Esophagus squamous epithelium (tissue), 5 donors: ENCODE results near the gene LRRIQ4. TPM values are rescaled to one million over a fixed set of nuclear protein-coding genes. Genes with fewer than 3 reads are reported as not detected.

Experiments used
- DNase-seq: peaks from one replicate; lab custom pipeline; 2025; lab: John Stamatoyannopoulos, UW
- H3K27ac ChIP-seq, 4 donors: fragments of 200-600 bp; sonication (generic); one replicate each; pipeline ENCODE4 v1.5.1; 2016 to 2019; ENCODE audit warnings: mild to moderate bottlenecking in 1 of 4
- H3K27me3 ChIP-seq, 4 donors: fragments of 200-600 bp; sonication (generic); 1 replicate in 3 of 4; 2 replicates in 1 of 4; pipeline versions ENCODE4 v1.5.1 to v1.6.0; 2017 to 2021; ENCODE audit warnings: antibody characterized with exemption in 1 of 4
- H3K36me3 ChIP-seq, 3 donors: fragments of 200-600 bp; sonication (generic); one replicate each; pipeline ENCODE4 v1.5.1; 2016 to 2019
- H3K4me1 ChIP-seq, 3 donors: fragments of 200-600 bp; sonication (generic); one replicate each; pipeline ENCODE4 v1.5.1; 2017 to 2019
- H3K4me3 ChIP-seq, 4 donors: fragments of 200-600 bp; sonication (generic); 1 replicate in 3 of 4; 2 replicates in 1 of 4; pipeline ENCODE4 v1.5.1; 2016 to 2019; ENCODE audit warnings: mild to moderate bottlenecking in 2 of 4, moderate library complexity in 1 of 4
- H3K9me3 ChIP-seq, 3 donors: fragments of 200-600 bp; sonication (generic); one replicate each; pipeline ENCODE4 v1.5.1; 2016 to 2019
- POLR2A ChIP-seq, 4 donors: fragments of 450-650 bp; IDR thresholded peaks; one replicate each; pipeline ENCODE4 v1.6.1; 2017; ENCODE audit warnings: antibody characterized with exemption in 4 of 4, mild to moderate bottlenecking in 4 of 4, moderate library complexity in 3 of 4
- WGBS, 2 donors: methylation state at CpG; one replicate each; pipeline ENCODE4 v1.1.5; 2018; 5-methylcytosine and 5-hydroxymethylcytosine counted together
- intact Hi-C: fragments of 100-400 bp; cut with DNase I; formaldehyde crosslinking; loops from one replicate; pipeline ENCODE4 v1.15.0; 2022
- total RNA-seq, 4 donors: library from RNA; depleted of rRNA; stranded (reverse); fragments of >200 nt; gene quantifications; one replicate each; pipeline ENCODE4 v1.1.0, GENCODE V29; 2016
- TF ChIP-seq, protein P1 (sequence below), 6 experiments: fragments of 450-650 bp in 4 of 6; fragments of 200-600 bp in 2 of 6; sonication (generic) in 2 of 6; IDR thresholded peaks; one replicate each; pipeline ENCODE4 v1.5.1; 2016 to 2019; ENCODE audit warnings: antibody characterized with exemption in 6 of 6, mild to moderate bottlenecking in 4 of 6, moderate library complexity in 4 of 6
- donor health status: DM: yes; HTN: yes; CAD: no.

Gene LRRIQ4
- total RNA-seq, 4 donors from 2014 or later: not detected

DNA sequence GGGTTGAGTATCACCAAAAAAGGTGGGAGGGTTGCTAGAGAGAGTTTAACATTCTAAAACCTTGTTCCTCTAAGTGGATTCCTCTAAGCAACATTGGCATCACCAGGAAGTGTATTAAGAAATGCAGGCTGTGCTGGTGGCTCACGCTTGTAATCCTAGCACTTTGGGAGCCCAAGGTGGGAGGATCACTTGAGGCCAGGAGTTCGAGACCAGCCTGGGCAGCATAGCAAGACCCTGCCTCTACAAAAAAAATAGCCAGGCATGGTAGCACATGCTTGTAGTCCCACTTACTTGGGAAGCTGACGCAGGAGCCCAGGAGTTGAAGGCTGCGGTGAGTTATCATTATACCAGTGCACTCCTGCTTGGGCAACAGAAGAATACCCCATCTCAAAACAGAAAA, 34.8 kb upstream of the LRRIQ4 start:
- H3K4me1 ChIP-seq: peaks cover 10 to 28% (median 21%) of the 10 kb centered on the region in 3 donors
- TF ChIP-seq, protein P1, sequence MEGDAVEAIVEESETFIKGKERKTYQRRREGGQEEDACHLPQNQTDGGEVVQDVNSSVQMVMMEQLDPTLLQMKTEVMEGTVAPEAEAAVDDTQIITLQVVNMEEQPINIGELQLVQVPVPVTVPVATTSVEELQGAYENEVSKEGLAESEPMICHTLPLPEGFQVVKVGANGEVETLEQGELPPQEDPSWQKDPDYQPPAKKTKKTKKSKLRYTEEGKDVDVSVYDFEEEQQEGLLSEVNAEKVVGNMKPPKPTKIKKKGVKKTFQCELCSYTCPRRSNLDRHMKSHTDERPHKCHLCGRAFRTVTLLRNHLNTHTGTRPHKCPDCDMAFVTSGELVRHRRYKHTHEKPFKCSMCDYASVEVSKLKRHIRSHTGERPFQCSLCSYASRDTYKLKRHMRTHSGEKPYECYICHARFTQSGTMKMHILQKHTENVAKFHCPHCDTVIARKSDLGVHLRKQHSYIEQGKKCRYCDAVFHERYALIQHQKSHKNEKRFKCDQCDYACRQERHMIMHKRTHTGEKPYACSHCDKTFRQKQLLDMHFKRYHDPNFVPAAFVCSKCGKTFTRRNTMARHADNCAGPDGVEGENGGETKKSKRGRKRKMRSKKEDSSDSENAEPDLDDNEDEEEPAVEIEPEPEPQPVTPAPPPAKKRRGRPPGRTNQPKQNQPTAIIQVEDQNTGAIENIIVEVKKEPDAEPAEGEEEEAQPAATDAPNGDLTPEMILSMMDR (IDR thresholded peaks at IDR 0.05): no peak
- TF ChIP-seq POLR2A (IDR thresholded peaks at IDR 0.05): no peak
- intact Hi-C loops: no loop called here
- H3K4me3 ChIP-seq: no peak overlapping the region
- no peak overlapping the region for H3K27ac ChIP-seq
- no peaks in the 10 kb centered on the region for H3K27me3 ChIP-seq
- no peaks in the 10 kb centered on the region for H3K9me3 ChIP-seq
- H3K36me3 ChIP-seq: peaks cover 0 to 88% (median 0%) of the 10 kb centered on the region in 3 donors
- no peak for DNase-seq
- WGBS, 2 donors: 74 to 76% methylated on average over 4 of the region's 4 CpGs

DNA sequence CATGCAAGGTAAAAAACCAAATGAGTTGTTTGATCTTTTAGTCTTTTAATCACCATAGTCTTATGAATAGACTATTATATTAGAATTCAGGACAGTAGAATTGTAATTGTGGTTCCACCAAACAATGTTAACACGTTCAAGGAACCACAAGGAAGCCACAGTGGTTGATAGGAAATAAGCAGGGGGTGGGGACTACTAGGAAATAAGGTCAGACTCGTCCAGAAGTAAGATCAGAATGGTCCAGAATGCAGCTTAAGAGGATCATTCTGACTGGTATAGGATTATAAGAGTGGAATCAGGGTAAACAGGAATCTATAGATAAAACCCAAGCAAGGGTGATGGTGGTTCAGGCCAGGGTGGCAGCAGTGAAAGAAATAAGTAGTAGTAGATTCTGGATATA, 31.9 kb upstream of the LRRIQ4 start:
- no peak for DNase-seq
- WGBS, 2 donors: 53 to 54% methylated on average over 2 of the region's 2 CpGs
- intact Hi-C loops: no loop called here
- H3K9me3 ChIP-seq: no peaks in the 10 kb centered on the region
- TF ChIP-seq POLR2A (IDR thresholded peaks at IDR 0.05): no peak
- TF ChIP-seq, protein P1 (IDR thresholded peaks at IDR 0.05): no peak
- peaks cover 0 to 100% (median 5%) of the 10 kb centered on the region in 3 donors for H3K36me3 ChIP-seq
- H3K4me3 ChIP-seq: no peak overlapping the region
- no peak overlapping the region for H3K27ac ChIP-seq
- no peaks in the 10 kb centered on the region for H3K27me3 ChIP-seq
- peaks cover 0 to 7% (median 3%) of the 10 kb centered on the region in 3 donors for H3K4me1 ChIP-seq

DNA sequence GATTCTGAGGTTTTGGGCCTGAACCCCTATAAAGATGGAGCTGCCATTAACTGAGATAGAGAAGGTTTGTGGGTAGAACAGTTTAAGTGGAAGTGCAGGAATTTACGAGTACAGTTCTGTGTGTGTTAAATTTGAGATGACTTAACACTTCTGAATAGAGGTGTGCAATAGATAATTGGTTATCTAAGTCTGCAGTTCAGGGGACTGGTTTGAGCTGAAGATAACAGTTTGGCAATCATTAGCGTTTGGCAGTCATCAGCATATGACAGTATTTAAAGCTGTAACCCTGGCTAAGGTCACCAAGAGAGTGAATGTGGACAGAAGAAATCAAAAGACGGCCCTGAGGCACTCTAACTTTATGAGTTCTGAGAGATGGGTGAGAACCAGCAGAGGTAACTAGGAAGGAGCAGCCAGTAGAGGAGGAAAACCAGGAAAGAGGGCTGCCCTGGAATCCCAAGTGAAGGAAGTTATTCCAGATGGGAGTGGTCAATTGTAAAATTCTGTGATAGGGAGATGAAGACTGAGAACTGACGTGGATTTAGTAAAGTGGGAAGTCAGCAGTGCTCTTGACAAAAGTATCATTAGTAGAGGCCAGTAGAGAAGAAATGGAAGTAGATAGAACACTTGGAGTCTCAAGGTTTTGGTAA, 31.3 kb upstream of the LRRIQ4 start:
- Histone ChIP-seq H3K27ac (no peak overlapping the region), H3K4me1 (peaks cover 0 to 1% (median 0%) of the 10 kb centered on the region in 3 donors), H3K36me3 (peaks cover 0 to 100% (median 6%) of the 10 kb centered on the region in 3 donors), H3K9me3 (no peaks in the 10 kb centered on the region), H3K4me3 (no peak overlapping the region), H3K27me3 (no peaks in the 10 kb centered on the region)
- no peak for TF ChIP-seq POLR2A (IDR thresholded peaks at IDR 0.05)
- TF ChIP-seq, protein P1 (IDR thresholded peaks at IDR 0.05): no peak
- WGBS, 2 donors: 87 to 89% methylated on average over 4 of the region's 4 CpGs
- intact Hi-C loops: no loop called here
- DNase-seq: no peak

DNA sequence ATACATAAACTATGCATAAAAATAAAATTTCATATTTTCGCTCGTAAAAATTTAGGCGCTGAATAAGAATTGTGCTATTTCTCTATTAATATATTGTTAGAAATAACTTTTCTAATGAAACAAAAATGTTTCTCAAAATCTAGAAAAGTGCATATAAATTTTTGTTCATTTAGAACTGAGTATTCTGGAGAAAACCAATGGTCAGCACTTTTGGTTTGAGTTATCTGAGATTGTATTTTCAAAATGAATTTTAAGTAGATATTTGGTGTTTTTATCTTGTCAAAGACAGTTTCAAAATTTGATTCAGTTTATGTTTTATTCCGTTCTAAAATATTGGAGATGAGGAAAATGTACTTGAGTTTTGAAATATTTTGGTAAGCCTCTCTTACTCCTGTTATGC, 25.6 kb upstream of the LRRIQ4 start:
- intact Hi-C loops: no loop called here
- Histone ChIP-seq H3K9me3 (no peaks in the 10 kb centered on the region), H3K36me3 (peaks cover 0 to 83% (median 21%) of the 10 kb centered on the region in 3 donors), H3K4me1 (no peaks in the 10 kb centered on the region), H3K27ac (no peak overlapping the region), H3K4me3 (no peak overlapping the region), H3K27me3 (no peaks in the 10 kb centered on the region)
- TF ChIP-seq, protein P1 (IDR thresholded peaks at IDR 0.05): no peak
- TF ChIP-seq POLR2A (IDR thresholded peaks at IDR 0.05): no peak
- DNase-seq: no peak
- 96 to 97% methylated on average over 4 of the region's 4 CpGs for WGBS, 2 donors

DNA sequence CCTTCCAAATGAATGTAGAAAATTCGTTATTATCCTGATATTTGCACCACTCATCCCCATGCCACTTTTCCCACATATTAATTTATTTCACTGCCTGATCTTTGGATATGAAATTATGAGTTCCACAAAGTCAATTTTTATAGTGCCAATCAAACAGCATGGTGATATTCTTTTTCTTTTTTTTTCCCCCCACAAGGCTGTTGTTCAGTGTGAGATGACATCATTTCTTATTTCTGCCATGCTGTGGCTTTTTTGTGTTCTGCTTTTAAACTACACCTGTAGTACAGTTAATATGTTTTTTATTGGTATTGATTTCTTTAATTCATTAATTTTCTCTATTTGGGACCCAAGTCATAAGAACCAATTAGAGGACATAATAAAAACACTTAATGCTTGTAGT, 24.9 kb upstream of the LRRIQ4 start:
- H3K4me3 ChIP-seq: no peak overlapping the region
- DNase-seq: no peak
- intact Hi-C loops: no loop called here
- H3K27ac ChIP-seq: no peak overlapping the region
- 67 to 84% methylated on average over 1 of the region's 1 CpG for WGBS, 2 donors
- no peaks in the 10 kb centered on the region for H3K9me3 ChIP-seq
- no peak for TF ChIP-seq POLR2A (IDR thresholded peaks at IDR 0.05)
- TF ChIP-seq, protein P1 (IDR thresholded peaks at IDR 0.05): no peak
- H3K36me3 ChIP-seq: peaks cover 0 to 83% (median 21%) of the 10 kb centered on the region in 3 donors
- H3K27me3 ChIP-seq: no peaks in the 10 kb centered on the region
- H3K4me1 ChIP-seq: no peaks in the 10 kb centered on the region
